Measurements from ENCODE around the gene KYNU. TPM values are rescaled to one million over a fixed set of nuclear protein-coding genes. Genes with fewer than 3 reads are reported as not detected.
A peak's percentile ranks its signal among the peaks of the same experiment; 100 is the strongest.

Gene KYNU
- total and polyA plus RNA-seq, 2 donors (not counting 1 experiment from before 2014, with no cell fraction given): 0.26 to 4.6 TPM

DNA sequence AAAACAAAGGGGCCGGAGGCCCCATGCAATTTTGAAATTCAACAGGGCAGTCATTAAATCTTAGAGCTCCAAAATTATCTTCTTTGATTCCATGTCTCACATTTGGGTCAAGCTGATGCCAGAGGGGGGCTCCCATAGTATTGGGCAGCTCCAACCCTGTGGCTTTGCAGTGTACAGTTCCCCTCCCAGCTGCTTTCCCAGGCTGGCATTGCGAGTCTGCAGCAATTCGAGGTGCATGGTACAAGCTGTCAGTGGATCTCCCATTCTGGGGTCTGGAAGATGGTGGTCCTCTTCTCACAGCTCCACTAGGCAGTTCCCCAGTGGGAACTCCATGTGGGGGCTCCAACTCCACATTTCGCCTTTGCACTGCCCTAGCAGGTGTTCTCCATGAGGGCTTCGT, 179.1 kb downstream of the KYNU start:
- no peak for TF ChIP-seq EZH2 (IDR thresholded peaks at IDR 0.05; ENCODE audit: low read length, missing control alignments)
- TF ChIP-seq, protein P1, sequence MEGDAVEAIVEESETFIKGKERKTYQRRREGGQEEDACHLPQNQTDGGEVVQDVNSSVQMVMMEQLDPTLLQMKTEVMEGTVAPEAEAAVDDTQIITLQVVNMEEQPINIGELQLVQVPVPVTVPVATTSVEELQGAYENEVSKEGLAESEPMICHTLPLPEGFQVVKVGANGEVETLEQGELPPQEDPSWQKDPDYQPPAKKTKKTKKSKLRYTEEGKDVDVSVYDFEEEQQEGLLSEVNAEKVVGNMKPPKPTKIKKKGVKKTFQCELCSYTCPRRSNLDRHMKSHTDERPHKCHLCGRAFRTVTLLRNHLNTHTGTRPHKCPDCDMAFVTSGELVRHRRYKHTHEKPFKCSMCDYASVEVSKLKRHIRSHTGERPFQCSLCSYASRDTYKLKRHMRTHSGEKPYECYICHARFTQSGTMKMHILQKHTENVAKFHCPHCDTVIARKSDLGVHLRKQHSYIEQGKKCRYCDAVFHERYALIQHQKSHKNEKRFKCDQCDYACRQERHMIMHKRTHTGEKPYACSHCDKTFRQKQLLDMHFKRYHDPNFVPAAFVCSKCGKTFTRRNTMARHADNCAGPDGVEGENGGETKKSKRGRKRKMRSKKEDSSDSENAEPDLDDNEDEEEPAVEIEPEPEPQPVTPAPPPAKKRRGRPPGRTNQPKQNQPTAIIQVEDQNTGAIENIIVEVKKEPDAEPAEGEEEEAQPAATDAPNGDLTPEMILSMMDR (conservative IDR thresholded peaks at IDR 0.05 in 1 of 2, IDR thresholded peaks at IDR 0.05 in 1 of 2; ENCODE audit: low read depth in 1 of 2, low read length in 2 of 2): no peak
- no peak overlapping the region for H3K4me3 ChIP-seq (replicated peaks in 1 of 4; ENCODE audit: control extremely low read depth in 1 of 4, insufficient read depth in 1 of 4, low read depth in 3 of 4, low read length in 4 of 4)
- no peaks in the 10 kb centered on the region for H3K36me3 ChIP-seq (ENCODE audit: control insufficient read depth, insufficient read depth, low read length)
- no peak overlapping the region for H3K27ac ChIP-seq (ENCODE audit: insufficient read depth, low read length)
- no peaks in the 10 kb centered on the region for H3K4me1 ChIP-seq (ENCODE audit: control insufficient read depth, extremely low read depth, insufficient read depth, low read length)
- DNase-seq (ENCODE audit: low read depth in 2 of 2): no peak
- H3K79me2 ChIP-seq (ENCODE audit: control insufficient read depth, insufficient read depth, low read length): no peaks in the 10 kb centered on the region
- no peak overlapping the region for H3K9ac ChIP-seq (ENCODE audit: insufficient read depth, low read length)
- H2AFZ ChIP-seq (ENCODE audit: low read length): no peak overlapping the region
- peaks cover 3% of the 10 kb centered on the region for H3K27me3 ChIP-seq (ENCODE audit: control insufficient read depth, insufficient read depth, low read length)
- no peaks in the 10 kb centered on the region for H3K9me3 ChIP-seq (ENCODE audit: control insufficient read depth, insufficient read depth, low read depth, low read length)
- H4K20me1 ChIP-seq (ENCODE audit: control insufficient read depth, extremely low read depth, insufficient read depth, low read length): no peaks in the 10 kb centered on the region
- no peak overlapping the region for H3K4me2 ChIP-seq (ENCODE audit: extremely low read depth, insufficient read depth, low read length)

DNA sequence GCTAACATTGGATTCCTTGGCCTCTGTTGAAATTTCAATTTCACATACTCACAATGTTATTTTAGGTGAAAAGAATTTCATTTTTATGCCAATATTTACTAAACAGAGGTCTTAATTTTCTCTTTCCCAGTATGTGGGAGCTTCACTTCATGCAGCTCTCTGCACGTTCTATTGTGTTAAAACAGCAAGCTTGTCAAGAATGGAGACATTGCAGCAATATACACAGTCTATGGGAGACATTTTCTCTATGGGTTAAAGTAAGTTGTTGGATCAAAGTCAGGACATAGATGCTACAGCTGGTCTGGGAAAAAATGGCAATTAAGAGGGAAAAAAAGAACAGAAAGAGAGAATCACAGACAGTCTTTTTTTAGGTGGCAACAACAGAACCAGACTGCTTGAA, 181.4 kb downstream of the KYNU start:
- Histone ChIP-seq H3K27me3 (ENCODE audit: control insufficient read depth, insufficient read depth, low read length) (peaks cover 3% of the 10 kb centered on the region), H3K79me2 (ENCODE audit: control insufficient read depth, insufficient read depth, low read length) (no peaks in the 10 kb centered on the region), H3K27ac (ENCODE audit: insufficient read depth, low read length) (no peak overlapping the region), H3K4me1 (ENCODE audit: control insufficient read depth, extremely low read depth, insufficient read depth, low read length) (no peaks in the 10 kb centered on the region), H4K20me1 (ENCODE audit: control insufficient read depth, extremely low read depth, insufficient read depth, low read length) (no peaks in the 10 kb centered on the region), H3K4me2 (ENCODE audit: extremely low read depth, insufficient read depth, low read length) (no peak overlapping the region), H2AFZ (ENCODE audit: low read length) (no peak overlapping the region), H3K36me3 (ENCODE audit: control insufficient read depth, insufficient read depth, low read length) (no peaks in the 10 kb centered on the region), H3K9ac (ENCODE audit: insufficient read depth, low read length) (no peak overlapping the region), H3K4me3 (replicated peaks in 1 of 4; ENCODE audit: control extremely low read depth in 1 of 4, insufficient read depth in 1 of 4, low read depth in 3 of 4, low read length in 4 of 4) (no peak overlapping the region), H3K9me3 (ENCODE audit: control insufficient read depth, insufficient read depth, low read depth, low read length) (no peaks in the 10 kb centered on the region)
- TF ChIP-seq, protein P1 (conservative IDR thresholded peaks at IDR 0.05 in 1 of 2, IDR thresholded peaks at IDR 0.05 in 1 of 2; ENCODE audit: low read depth in 1 of 2, low read length in 2 of 2): no peak
- no peak for TF ChIP-seq EZH2 (IDR thresholded peaks at IDR 0.05; ENCODE audit: low read length, missing control alignments)
- peak in 1 of 2 donors; percentile 5 for DNase-seq (ENCODE audit: low read depth in 2 of 2)

DNA sequence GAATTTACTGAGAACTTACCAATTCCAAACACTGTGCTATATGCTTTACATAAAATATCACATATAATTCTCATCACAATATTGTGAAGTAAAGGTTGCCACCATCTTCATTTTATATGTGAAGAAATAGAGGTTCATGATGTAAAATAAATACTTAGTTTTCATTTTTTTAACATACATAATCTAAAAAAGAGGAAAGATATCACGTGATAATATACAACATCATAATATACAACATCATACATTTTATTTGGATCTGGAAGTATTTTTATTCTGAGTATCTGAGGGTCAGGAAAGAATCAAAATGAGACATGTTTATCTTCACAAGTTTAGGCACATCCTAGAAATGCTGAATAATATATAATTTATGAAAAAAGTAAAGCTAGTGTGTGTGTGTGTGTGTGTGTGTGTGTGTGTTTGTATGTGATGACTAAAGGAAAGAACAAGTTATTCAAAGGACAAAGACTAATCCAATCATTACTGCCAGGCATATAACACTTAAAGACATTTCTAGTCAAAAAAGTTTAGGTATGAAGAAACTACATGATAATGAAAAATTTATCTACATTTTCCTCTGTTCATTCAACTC, 186.2 kb downstream of the KYNU start:
- H3K4me1 ChIP-seq (ENCODE audit: control insufficient read depth, extremely low read depth, insufficient read depth, low read length): no peaks in the 10 kb centered on the region
- no peak overlapping the region for H3K27ac ChIP-seq (ENCODE audit: insufficient read depth, low read length)
- DNase-seq (ENCODE audit: low read depth in 2 of 2): no peak
- no peak overlapping the region for H2AFZ ChIP-seq (ENCODE audit: low read length)
- H3K4me2 ChIP-seq (ENCODE audit: extremely low read depth, insufficient read depth, low read length): no peak overlapping the region
- TF ChIP-seq EZH2 (IDR thresholded peaks at IDR 0.05; ENCODE audit: low read length, missing control alignments): no peak
- TF ChIP-seq, protein P1 (conservative IDR thresholded peaks at IDR 0.05 in 1 of 2, IDR thresholded peaks at IDR 0.05 in 1 of 2; ENCODE audit: low read depth in 1 of 2, low read length in 2 of 2): no peak
- H3K9me3 ChIP-seq (ENCODE audit: control insufficient read depth, insufficient read depth, low read depth, low read length): no peaks in the 10 kb centered on the region
- no peak overlapping the region for H3K9ac ChIP-seq (ENCODE audit: insufficient read depth, low read length)
- no peaks in the 10 kb centered on the region for H4K20me1 ChIP-seq (ENCODE audit: control insufficient read depth, extremely low read depth, insufficient read depth, low read length)
- no peaks in the 10 kb centered on the region for H3K36me3 ChIP-seq (ENCODE audit: control insufficient read depth, insufficient read depth, low read length)
- H3K4me3 ChIP-seq (replicated peaks in 1 of 4; ENCODE audit: control extremely low read depth in 1 of 4, insufficient read depth in 1 of 4, low read depth in 3 of 4, low read length in 4 of 4): no peak overlapping the region
- H3K27me3 ChIP-seq (ENCODE audit: control insufficient read depth, insufficient read depth, low read length): peaks cover 3% of the 10 kb centered on the region
- H3K79me2 ChIP-seq (ENCODE audit: control insufficient read depth, insufficient read depth, low read length): no peaks in the 10 kb centered on the region

All from fibroblast of lung (primary cell).